Sigmoid colon (tissue), 4 donors: ENCODE results near the gene HSPB9.
A peak's percentile ranks its signal among the peaks of the same experiment; 100 is the strongest.

Experiments used
- CTCF ChIP-seq, 4 experiments: fragments of 450-650 bp in 3 of 4; fragments of 200-600 bp in 1 of 4; IDR thresholded peaks; one replicate each; pipeline ENCODE4 v1.5.1; 2016 to 2019; ENCODE audit warnings: antibody characterized with exemption in 4 of 4, mild to moderate bottlenecking in 3 of 4, moderate library complexity in 2 of 4
- EP300 ChIP-seq, 4 donors: sonication (generic); formaldehyde crosslinking; IDR thresholded peaks; one replicate each; pipeline ENCODE4 v1.6.1; 2017; ENCODE audit warnings: antibody characterized with exemption in 4 of 4
- POLR2AphosphoS5 ChIP-seq, 4 donors: sonication (generic); formaldehyde crosslinking; IDR thresholded peaks; one replicate each; pipeline ENCODE4 v1.6.1; 2017; ENCODE audit warnings: antibody characterized with exemption in 4 of 4

GRCh38 chr17:42101513-42102292, 20.9 kb upstream of the HSPB9 start:
- TF ChIP-seq CTCF (IDR thresholded peaks at IDR 0.05): peak; percentile 31 to 64 (median 54)
- no peak for TF ChIP-seq POLR2AphosphoS5 (IDR thresholded peaks at IDR 0.05)
- no peak for TF ChIP-seq EP300 (IDR thresholded peaks at IDR 0.05)
